Fibroblast of skin of back (primary cell): ENCODE data around the gene LACTBL1.

Experiments used
- DNase-seq: peaks from one replicate; pipeline ENCODE4 v3.0.0-alpha.2; 2013

The LACTBL1 gene

GRCh38 chr1:22910286-22910685 is 62.4 kb downstream of the LACTBL1 start:
- DNase-seq: no peak

- no peak for DNase-seq
Observed at GRCh38 chr1:22908880-22909426, 63.7 kb downstream of the LACTBL1 start.

- DNase-seq: no peak
Observed at GRCh38 chr1:22907528-22907927, 65.1 kb downstream of the LACTBL1 start.

GRCh38 chr1:22906968-22907367 is 65.7 kb downstream of the LACTBL1 start:
- DNase-seq: no peak

GRCh38 chr1:22903113-22903512 is 69.6 kb downstream of the LACTBL1 start:
- DNase-seq: peak; percentile 37
